Measurements from ENCODE around the gene POM121L2. TPM values are rescaled to one million over a fixed set of nuclear protein-coding genes. Genes with fewer than 3 reads are reported as not detected.
"Not testable (repeated sequence)": the region's sequence is repeated elsewhere in the genome, so short reads cannot be mapped to it uniquely, and the experiment has no call there.

The POM121L2 gene
- total and polyA plus RNA-seq, 4 donors, result not detected

GRCh38 chr6:27267857-27268434 is 44.1 kb downstream of the POM121L2 start:
- DNase-seq (ENCODE audit: low spot score), result no peak
- H3K4me1 ChIP-seq (ENCODE audit: control insufficient read depth in 4 of 4, insufficient read depth in 4 of 4, low read length in 3 of 4), result no peaks in the 10 kb centered on the region

GRCh38 chr6:27267003-27267402 is 45.1 kb downstream of the POM121L2 start:
- not testable (repeated sequence) for H3K4me1 ChIP-seq (ENCODE audit: control insufficient read depth in 4 of 4, insufficient read depth in 4 of 4, low read length in 3 of 4); H3K36me3 ChIP-seq (ENCODE audit: control insufficient read depth in 4 of 4, insufficient read depth in 3 of 4, low read depth in 1 of 4, low read length in 3 of 4); H3K27ac ChIP-seq (ENCODE audit: low read depth in 1 of 2, low read length in 2 of 2); H3K9ac ChIP-seq (ENCODE audit: low read depth in 1 of 2, low read length in 2 of 2); DNase-seq (ENCODE audit: low spot score); H3K4me3 ChIP-seq (ENCODE audit: low read depth in 1 of 3, low read length in 3 of 3)
- Histone ChIP-seq H3K27me3 (ENCODE audit: control insufficient read depth in 4 of 4, insufficient read depth in 4 of 4, low read length in 3 of 4) (peaks cover 2 to 11% (median 7%) of the 10 kb centered on the region in 4 donors), H3K9me3 (ENCODE audit: control insufficient read depth in 4 of 4, low read length in 3 of 4) (peaks cover 0 to 10% (median 3%) of the 10 kb centered on the region in 4 donors)
- WGBS, result 85% methylated on average over 3 of the region's 3 CpGs

More at GRCh38 chr6:27267857-27268434, 44.1 kb downstream of the POM121L2 start:
- peaks cover 0 to 10% (median 3%) of the 10 kb centered on the region in 4 donors for H3K9me3 ChIP-seq (ENCODE audit: control insufficient read depth in 4 of 4, low read length in 3 of 4)
- H3K4me3 ChIP-seq (ENCODE audit: low read depth in 1 of 3, low read length in 3 of 3), result no peak overlapping the region
- 13% methylated on average over 22 of the region's 22 CpGs for WGBS
- TF ChIP-seq REST (IDR thresholded peaks at IDR 0.05) (no peak), ZBTB33 (IDR thresholded peaks at IDR 0.05) (no peak), HNF4G (IDR thresholded peaks at IDR 0.05) (no peak), TAF1 (conservative IDR thresholded peaks at IDR 0.05) (no peak), FOXA2 (IDR thresholded peaks at IDR 0.05) (no peak), MAX (IDR thresholded peaks at IDR 0.05) (no peak), GABPA (IDR thresholded peaks at IDR 0.05 in 1 of 2, conservative IDR thresholded peaks at IDR 0.05 in 1 of 2) (no peak), NR2F2 (IDR thresholded peaks at IDR 0.05) (no peak), SP1 (IDR thresholded peaks at IDR 0.05) (no peak)
- H3K36me3 ChIP-seq (ENCODE audit: control insufficient read depth in 4 of 4, insufficient read depth in 3 of 4, low read depth in 1 of 4, low read length in 3 of 4), result no peaks in the 10 kb centered on the region
- no peak overlapping the region for H3K27ac ChIP-seq (ENCODE audit: low read depth in 1 of 2, low read length in 2 of 2)
- H3K9ac ChIP-seq (ENCODE audit: low read depth in 1 of 2, low read length in 2 of 2), result no peak overlapping the region
- H3K27me3 ChIP-seq (ENCODE audit: control insufficient read depth in 4 of 4, insufficient read depth in 4 of 4, low read length in 3 of 4), result peaks cover 2 to 11% (median 10%) of the 10 kb centered on the region in 4 donors

- H3K36me3 ChIP-seq (ENCODE audit: control insufficient read depth in 4 of 4, insufficient read depth in 3 of 4, low read depth in 1 of 4, low read length in 3 of 4), result no peaks in the 10 kb centered on the region
- no peak for DNase-seq (ENCODE audit: low spot score)
- H3K9ac ChIP-seq (ENCODE audit: low read depth in 1 of 2, low read length in 2 of 2), result no peak overlapping the region
- no peak overlapping the region for H3K27ac ChIP-seq (ENCODE audit: low read depth in 1 of 2, low read length in 2 of 2)
- 78% methylated on average over 8 of the region's 8 CpGs for WGBS
- no peak overlapping the region for H3K4me3 ChIP-seq (ENCODE audit: low read depth in 1 of 3, low read length in 3 of 3)
- H3K27me3 ChIP-seq (ENCODE audit: control insufficient read depth in 4 of 4, insufficient read depth in 4 of 4, low read length in 3 of 4), result peaks cover 3 to 21% (median 17%) of the 10 kb centered on the region in 4 donors
- H3K9me3 ChIP-seq (ENCODE audit: control insufficient read depth in 4 of 4, low read length in 3 of 4), result peaks cover 0 to 21% (median 5%) of the 10 kb centered on the region in 4 donors
- H3K4me1 ChIP-seq (ENCODE audit: control insufficient read depth in 4 of 4, insufficient read depth in 4 of 4, low read length in 3 of 4), result no peaks in the 10 kb centered on the region
- no peak for TF ChIP-seq ZBTB33 (IDR thresholded peaks at IDR 0.05)
- TF ChIP-seq EGR1 (IDR thresholded peaks at IDR 0.05; ENCODE audit: low read depth in 2 of 2), result no peak
- no peak for TF ChIP-seq YY1 (IDR thresholded peaks at IDR 0.05)
- no peak for TF ChIP-seq JUND (IDR thresholded peaks at IDR 0.05)
- no peak for TF ChIP-seq HNF4A (conservative IDR thresholded peaks at IDR 0.05)
- TF ChIP-seq NR2F2 (IDR thresholded peaks at IDR 0.05), result no peak
- no peak for TF ChIP-seq RXRA (IDR thresholded peaks at IDR 0.05)
- no peak for TF ChIP-seq HNF4G (IDR thresholded peaks at IDR 0.05)
- no peak for TF ChIP-seq TAF1 (conservative IDR thresholded peaks at IDR 0.05)
- no peak for TF ChIP-seq CTCF (IDR thresholded peaks at IDR 0.05; ENCODE audit: low read depth, low read length, missing input control)
Measured at GRCh38 chr6:27263886-27264285, 48.2 kb downstream of the POM121L2 start.
